SU-DHL-6 (cell line): ENCODE measurements around the gene HDAC5.

Source experiments
- H2AFZ ChIP-seq: fragments of 200-600 bp; sonication (generic); 2 replicates; pipeline ENCODE4 v1.6.1; 2014; ENCODE audit warnings: low read depth, mild to moderate bottlenecking, moderate library complexity, mixed read lengths, antibody characterized with exemption, low read length; ENCODE audit not compliant: severe bottlenecking
- H3F3A ChIP-seq: fragments of 200-600 bp; shearing (Covaris generic); 2 replicates; pipeline ENCODE4 v1.6.0; 2016; ENCODE audit warnings: antibody characterized with exemption, mild to moderate bottlenecking; ENCODE audit not compliant: insufficient read depth
- H3K27ac ChIP-seq: fragments of 200-600 bp; sonication (generic); 2 replicates; pipeline ENCODE4 v1.5.1; 2016; ENCODE audit warnings: low read depth, mild to moderate bottlenecking, low read length, moderate library complexity, mixed read lengths
- H3K27me3 ChIP-seq: fragments of 200-600 bp; sonication (generic), shearing (Covaris generic); 2 replicates; pipeline ENCODE4 v1.6.0; 2014; ENCODE audit warnings: mild to moderate bottlenecking, low read length
- H3K36me3 ChIP-seq: fragments of 200-600 bp; sonication (generic); 2 replicates; pipeline ENCODE4 v1.6.1; 2014; ENCODE audit warnings: mild to moderate bottlenecking, low read length, mixed read lengths
- H3K4me2 ChIP-seq: fragments of 300-600, 200-600 bp; shearing (Covaris generic), sonication (generic); 2 replicates; pipeline ENCODE4 v1.6.0; 2014; ENCODE audit warnings: low read length, low read depth, mild to moderate bottlenecking; ENCODE audit not compliant: poor library complexity, severe bottlenecking
- H3K4me3 ChIP-seq: fragments of 200-600 bp; sonication (generic); 2 replicates; pipeline ENCODE4 v1.5.1; 2014; ENCODE audit warnings: antibody characterized with exemption, low read length, mild to moderate bottlenecking, mixed read lengths; ENCODE audit not compliant: insufficient read depth, poor library complexity, severe bottlenecking
- H3K79me2 ChIP-seq: fragments of 200-600 bp; sonication (generic); 2 replicates; pipeline ENCODE4 v1.6.1; 2014; ENCODE audit warnings: mild to moderate bottlenecking, low read length, moderate library complexity; ENCODE audit not compliant: insufficient read depth
- H3K9ac ChIP-seq: fragments of 200-600 bp; sonication (generic); 2 replicates; pipeline ENCODE4 v1.7.0; 2014; ENCODE audit warnings: mild to moderate bottlenecking, low read length
- H3K9me2 ChIP-seq: fragments of 200-600 bp; sonication (generic); replicated peaks from 2 replicates; pipeline ENCODE4 v1.6.1; 2014; ENCODE audit warnings: low read length; ENCODE audit not compliant: insufficient read depth
- H3K9me3 ChIP-seq: fragments of 200-600 bp; sonication (generic); 2 replicates; pipeline ENCODE4 v1.6.1; 2014; ENCODE audit warnings: low read length, mixed read lengths; ENCODE audit not compliant: insufficient read depth
- H4K20me1 ChIP-seq: fragments of 200-600 bp; sonication (generic); 2 replicates; pipeline ENCODE4 v1.6.1; 2014; ENCODE audit warnings: low read depth, mild to moderate bottlenecking, antibody characterized with exemption, low read length, moderate library complexity, mixed read lengths
- CTCF ChIP-seq: fragments of 200-600 bp; sonication (generic); IDR thresholded peaks from one replicate; pipeline ENCODE4 v1.5.1; 2017; ENCODE audit warnings: antibody characterized with exemption, mild to moderate bottlenecking, low read length, moderate library complexity; ENCODE audit not compliant: insufficient read depth, poor library complexity, severe bottlenecking
- EZH2phosphoT487 ChIP-seq: fragments of 200-600 bp; sonication (generic), shearing (Covaris generic); conservative IDR thresholded peaks from 2 replicates; pipeline ENCODE4 v1.6.1; 2018; ENCODE audit warnings: mild to moderate bottlenecking, antibody characterized with exemption, low read length, moderate library complexity, mixed read lengths

HDAC5 gene

GRCh38 chr17:44062871-44063270 lies 60.6 kb downstream of the HDAC5 start:
- Histone ChIP-seq H3K27ac (no peak overlapping the region), H3K9ac (no peak overlapping the region), H3K4me2 (no peak overlapping the region), H3K4me3 (no peak overlapping the region), H3K27me3 (no peaks in the 10 kb centered on the region), H3K9me3 (no peaks in the 10 kb centered on the region), H2AFZ (no peak overlapping the region), H3K9me2 (no peaks in the 10 kb centered on the region), H4K20me1 (no peaks in the 10 kb centered on the region), H3F3A (peaks cover 13% of the 10 kb centered on the region), H3K36me3 (peaks cover 19% of the 10 kb centered on the region; the same call in 1 of the 2 replicates), H3K79me2 (peaks cover 84% of the 10 kb centered on the region)
- no peak for TF ChIP-seq EZH2phosphoT487
- no peak for TF ChIP-seq CTCF

GRCh38 chr17:44061446-44061845 lies 62.0 kb downstream of the HDAC5 start:
- Histone ChIP-seq H3K9me3 (no peaks in the 10 kb centered on the region), H3K36me3 (peaks cover 19% of the 10 kb centered on the region; the same call in 1 of the 2 replicates), H3K79me2 (peaks cover 96% of the 10 kb centered on the region), H3K27me3 (no peaks in the 10 kb centered on the region), H3K9me2 (no peaks in the 10 kb centered on the region), H3F3A (0 out of 2 replicates have a peak, but pooled peaks cover 4% of the 10 kb centered on the region), H3K4me3 (no peak overlapping the region), H3K9ac (no peak overlapping the region), H3K27ac (no peak overlapping the region), H3K4me2 (no peak overlapping the region), H4K20me1 (no peaks in the 10 kb centered on the region), H2AFZ (no peak overlapping the region)
- TF ChIP-seq EZH2phosphoT487 (no peak), CTCF (no peak)

GRCh38 chr17:44059101-44059892 lies 64.1 kb downstream of the HDAC5 start:
- no peak overlapping the region for H3K27ac ChIP-seq
- no peaks in the 10 kb centered on the region for H3K27me3 ChIP-seq
- H3K4me3 ChIP-seq: no peak overlapping the region
- H3K36me3 ChIP-seq: peaks cover 19% of the 10 kb centered on the region; the same call in 1 of the 2 replicates
- no peak overlapping the region for H3K9ac ChIP-seq
- 0 out of 2 replicates have a peak, but pooled peaks cover 1% of the 10 kb centered on the region for H4K20me1 ChIP-seq
- H3F3A ChIP-seq: 0 out of 2 replicates have a peak, but pooled peaks cover 4% of the 10 kb centered on the region
- no peaks in the 10 kb centered on the region for H3K9me2 ChIP-seq
- peaks cover 94% of the 10 kb centered on the region for H3K79me2 ChIP-seq
- no peaks in the 10 kb centered on the region for H3K9me3 ChIP-seq
- no peak overlapping the region for H2AFZ ChIP-seq
- TF ChIP-seq CTCF: no peak
- no peak for TF ChIP-seq EZH2phosphoT487
- H3K4me2 ChIP-seq: no peak overlapping the region
